ENCODE data around the gene DPF1.

DNA sequence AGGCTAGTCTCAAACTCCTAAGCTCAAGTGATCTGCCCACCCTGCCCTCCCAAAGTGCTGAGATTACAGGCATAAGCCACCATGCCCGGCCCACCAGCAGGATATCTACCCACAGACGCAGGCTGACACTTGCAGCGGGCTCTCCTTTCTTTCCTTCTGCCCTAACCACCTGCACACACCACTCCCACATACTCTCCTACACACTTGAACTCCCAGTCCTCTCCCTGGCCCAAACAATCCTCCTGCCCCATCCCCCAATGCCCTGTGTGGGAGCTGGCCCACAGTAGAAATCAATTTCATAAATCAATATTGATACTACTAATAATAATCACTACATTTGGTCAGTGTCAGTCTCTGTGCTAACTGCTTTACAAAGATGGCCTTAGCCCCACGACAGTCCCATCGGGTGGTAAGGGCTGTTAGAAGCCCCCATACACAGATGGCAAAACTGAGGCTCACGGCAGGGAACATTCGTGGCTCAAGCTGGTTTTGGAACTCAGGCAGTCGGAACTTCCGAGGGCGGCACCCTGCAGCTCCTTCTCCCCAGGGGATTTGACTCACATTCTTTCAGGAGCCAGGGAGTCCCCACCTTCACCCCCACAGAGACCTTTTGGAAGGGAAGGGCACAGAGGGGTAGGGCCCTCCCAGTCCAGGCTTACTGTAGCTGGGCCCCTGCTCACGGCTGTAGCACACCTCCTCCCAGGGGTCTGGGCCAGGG is 3.4 kb upstream of the DPF1 start:
- TF ChIP-seq CTCF (IDR thresholded peaks at IDR 0.05; ENCODE audit: low read depth, low read length), result no peak
- no peak for TF ChIP-seq EZH2phosphoT487 (IDR thresholded peaks at IDR 0.05; ENCODE audit: low read depth)
